Measurements from ENCODE around the gene ATP11B. TPM values are rescaled to one million over a fixed set of nuclear protein-coding genes. Genes with fewer than 3 reads are reported as not detected.

The ATP11B gene
- 61.0 and 84.2 TPM in 2 replicates for total RNA-seq

DNA sequence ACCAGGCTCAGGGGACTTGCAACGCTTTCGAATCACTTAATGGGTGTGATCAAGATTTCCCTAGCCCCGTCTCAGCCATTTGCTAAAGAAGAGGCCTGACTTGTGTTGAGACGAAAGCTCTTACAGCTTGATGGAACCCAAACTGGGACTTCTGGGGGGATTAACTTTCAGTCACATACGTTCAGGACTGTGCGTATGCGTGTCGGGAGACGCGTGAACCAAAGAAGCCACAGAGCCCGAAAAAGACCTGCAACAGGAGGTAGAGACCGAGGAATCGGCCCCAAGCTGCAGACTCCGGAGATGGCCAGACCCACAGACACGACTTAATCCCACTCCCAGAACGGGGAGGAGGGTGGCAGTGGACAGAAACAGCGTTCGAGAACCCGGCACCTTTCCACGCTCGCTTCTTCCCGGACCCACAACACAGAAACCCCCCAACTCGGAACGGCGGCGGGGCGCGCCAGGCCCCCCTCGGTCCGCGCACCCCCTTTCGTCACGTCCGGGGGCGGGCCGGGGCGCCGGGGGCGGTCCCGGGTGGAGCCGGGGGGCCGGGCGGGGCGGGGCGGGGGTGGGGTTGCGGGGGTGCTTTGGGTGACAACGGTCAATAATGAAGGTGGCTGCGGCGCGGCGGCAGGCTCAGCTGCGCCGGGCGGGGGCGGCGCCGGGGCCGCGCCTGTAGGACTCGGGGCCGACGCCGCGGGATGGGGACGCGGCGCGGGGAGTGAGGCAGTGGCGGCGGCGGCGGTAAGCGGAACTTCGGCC is at the start of gene ATP11B:
Gene ATP11B (plus strand): TSS at position 604 of the 762 bp plus-strand sequence. CDS start 256 bp downstream, outside the sequence.

Other genes starting within 250 kb of the ATP11B start
- 28.2 and 39.9 TPM in 2 replicates for gene DCUN1D1, start 187.0 kb downstream of the ATP11B start, total RNA-seq

Data from tracheal epithelial cell (primary cell).